ENCODE data around the gene TMEM82. TPM values are rescaled to one million over a fixed set of nuclear protein-coding genes. Genes with fewer than 3 reads are reported as not detected.
A peak's percentile ranks its signal among the peaks of the same experiment; 100 is the strongest.
"Not testable (repeated sequence)": the region's sequence is repeated elsewhere in the genome, so short reads cannot be mapped to it uniquely, and the experiment has no call there.

The TMEM82 gene
- total RNA-seq, result not detected

DNA sequence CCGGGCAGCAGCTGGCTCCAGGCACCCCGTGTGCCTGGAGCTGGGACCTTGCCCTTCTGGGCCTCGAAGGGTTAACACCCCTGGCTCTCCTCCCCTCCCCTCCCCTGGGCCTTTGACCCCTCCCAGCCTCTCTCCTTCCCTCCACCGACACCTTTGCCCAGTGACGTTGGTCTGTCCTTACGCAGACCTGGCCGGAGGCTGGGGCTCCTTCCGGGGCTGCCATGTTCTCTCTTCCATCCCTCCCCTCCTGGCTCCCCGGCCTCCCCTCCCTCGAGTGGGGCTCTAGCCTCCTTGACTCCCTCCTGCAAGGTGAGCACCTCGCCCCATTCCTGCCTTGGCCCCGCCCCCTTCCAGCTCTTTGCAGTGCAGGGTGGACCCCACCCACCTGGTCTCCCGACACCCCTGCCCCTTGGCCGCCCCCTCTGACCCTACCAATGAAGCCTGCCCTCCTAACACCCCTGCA, at the start of gene TMEM82:
Gene TMEM82, plus strand, starts transcription at position 161 of the 463 bp plus-strand sequence. Its CDS starts 61 bp downstream, at position 222.
- WGBS, 2 donors, result 37 to 50% methylated on average over 11 to 12 of the region's 14 CpGs
- H3K27me3 ChIP-seq, result no peaks in the 10 kb centered on the region
- peaks cover 2 to 13% (median 7%) of the 10 kb centered on the region in 4 donors for H3K4me1 ChIP-seq
- no peak within 1 kb of the TSS for H3K27ac ChIP-seq
- TF ChIP-seq POLR2A (IDR thresholded peaks at IDR 0.05) (no peak), EP300 (IDR thresholded peaks at IDR 0.05) (no peak), POLR2AphosphoS5 (IDR thresholded peaks at IDR 0.05) (no peak)
- TF ChIP-seq, protein P1, sequence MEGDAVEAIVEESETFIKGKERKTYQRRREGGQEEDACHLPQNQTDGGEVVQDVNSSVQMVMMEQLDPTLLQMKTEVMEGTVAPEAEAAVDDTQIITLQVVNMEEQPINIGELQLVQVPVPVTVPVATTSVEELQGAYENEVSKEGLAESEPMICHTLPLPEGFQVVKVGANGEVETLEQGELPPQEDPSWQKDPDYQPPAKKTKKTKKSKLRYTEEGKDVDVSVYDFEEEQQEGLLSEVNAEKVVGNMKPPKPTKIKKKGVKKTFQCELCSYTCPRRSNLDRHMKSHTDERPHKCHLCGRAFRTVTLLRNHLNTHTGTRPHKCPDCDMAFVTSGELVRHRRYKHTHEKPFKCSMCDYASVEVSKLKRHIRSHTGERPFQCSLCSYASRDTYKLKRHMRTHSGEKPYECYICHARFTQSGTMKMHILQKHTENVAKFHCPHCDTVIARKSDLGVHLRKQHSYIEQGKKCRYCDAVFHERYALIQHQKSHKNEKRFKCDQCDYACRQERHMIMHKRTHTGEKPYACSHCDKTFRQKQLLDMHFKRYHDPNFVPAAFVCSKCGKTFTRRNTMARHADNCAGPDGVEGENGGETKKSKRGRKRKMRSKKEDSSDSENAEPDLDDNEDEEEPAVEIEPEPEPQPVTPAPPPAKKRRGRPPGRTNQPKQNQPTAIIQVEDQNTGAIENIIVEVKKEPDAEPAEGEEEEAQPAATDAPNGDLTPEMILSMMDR (IDR thresholded peaks at IDR 0.05), result no peak
- ATAC-seq (ENCODE audit: low FRiP score in 2 of 2) (no peak), DNase-seq (no peak)
- H3K36me3 ChIP-seq, result peaks cover 0 to 3% (median 0%) of the 10 kb centered on the region in 4 donors
- no peak within 1 kb of the TSS for H3K4me3 ChIP-seq
- no peaks in the 10 kb centered on the region for H3K9me3 ChIP-seq

DNA sequence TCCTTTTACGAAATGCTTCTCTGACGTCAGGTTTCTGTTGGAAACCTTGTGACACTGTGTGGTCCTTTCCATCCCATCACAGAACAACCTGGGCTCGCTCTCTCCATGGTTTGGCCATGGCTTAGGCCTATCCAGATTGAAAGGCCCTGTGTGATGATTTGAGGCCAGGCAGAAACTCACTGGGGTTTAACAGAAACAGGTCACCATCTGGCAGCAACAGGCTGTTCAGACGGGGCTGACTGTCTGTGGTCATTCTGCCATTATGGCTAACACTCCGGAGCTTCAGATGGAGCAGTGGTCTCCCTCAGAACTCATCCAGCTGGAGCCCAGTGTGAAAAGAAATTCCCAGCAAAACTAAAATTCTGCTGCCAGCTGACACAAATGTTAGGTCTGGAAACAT, 48.9 kb upstream of the TMEM82 start:
- Histone ChIP-seq H3K9me3 (no peaks in the 10 kb centered on the region), H3K4me1 (peaks cover 30 to 41% (median 32%) of the 10 kb centered on the region in 4 donors), H3K4me3 (no peak overlapping the region), H3K27me3 (no peaks in the 10 kb centered on the region), H3K36me3 (peaks cover 0 to 6% (median 0%) of the 10 kb centered on the region in 4 donors), H3K27ac (peak overlapping the region in 3 of 4 donors; percentile 8 to 39 (median 30))
- WGBS, 2 donors, result 83 to 87% methylated on average over 5 of the region's 5 CpGs
- ATAC-seq (ENCODE audit: low FRiP score in 2 of 2), result no peak
- DNase-seq, result no peak
- TF ChIP-seq EP300 (IDR thresholded peaks at IDR 0.05) (no peak), POLR2AphosphoS5 (IDR thresholded peaks at IDR 0.05) (no peak), POLR2A (IDR thresholded peaks at IDR 0.05) (no peak)
- TF ChIP-seq, protein P1 (IDR thresholded peaks at IDR 0.05), result no peak

DNA sequence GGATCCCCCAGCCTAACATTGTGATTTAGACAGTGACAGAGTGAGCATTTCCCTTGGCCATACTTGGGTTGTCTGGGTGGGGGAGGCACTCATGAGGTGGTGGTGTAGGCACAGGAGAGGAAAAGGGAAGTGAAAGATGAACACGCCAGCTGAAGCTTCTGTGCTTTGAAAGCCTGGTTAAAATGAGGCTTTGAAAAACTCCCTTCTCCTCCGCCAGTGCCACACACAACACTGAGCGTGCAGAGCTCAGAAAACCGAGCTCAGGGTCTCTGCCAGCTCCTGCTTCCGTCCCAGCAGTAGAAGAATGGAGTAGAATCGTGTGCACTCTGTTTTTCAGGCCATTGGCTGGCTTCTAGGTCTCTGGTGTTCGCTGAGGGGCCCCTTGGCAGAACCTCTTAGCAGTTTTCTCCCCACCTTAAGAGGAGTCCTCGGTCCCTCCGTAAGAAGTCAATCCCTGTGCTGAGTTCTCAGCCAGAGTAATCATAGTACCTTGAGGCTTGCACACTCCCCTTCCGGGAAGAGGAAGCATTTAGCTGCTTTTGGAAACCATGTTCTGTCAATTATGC, 45.3 kb upstream of the TMEM82 start:
- Histone ChIP-seq H3K4me3 (peak overlapping the region in 1 of 4 donors; percentile 9), H3K4me1 (peaks cover 31 to 50% (median 38%) of the 10 kb centered on the region in 4 donors), H3K27me3 (no peaks in the 10 kb centered on the region), H3K9me3 (no peaks in the 10 kb centered on the region), H3K36me3 (peaks cover 0 to 6% (median 0%) of the 10 kb centered on the region in 4 donors), H3K27ac (peak overlapping the region; percentile 18 to 65 (median 60))
- DNase-seq (no peak), ATAC-seq (ENCODE audit: low FRiP score in 2 of 2) (peak; percentile 56 to 72)
- no peak for TF ChIP-seq POLR2AphosphoS5 (IDR thresholded peaks at IDR 0.05)
- TF ChIP-seq, protein P1 (IDR thresholded peaks at IDR 0.05), result no peak
- TF ChIP-seq EP300 (IDR thresholded peaks at IDR 0.05), result no peak
- no peak for TF ChIP-seq POLR2A (IDR thresholded peaks at IDR 0.05)
- 18 to 26% methylated on average over 10 of the region's 10 CpGs for WGBS, 2 donors

DNA sequence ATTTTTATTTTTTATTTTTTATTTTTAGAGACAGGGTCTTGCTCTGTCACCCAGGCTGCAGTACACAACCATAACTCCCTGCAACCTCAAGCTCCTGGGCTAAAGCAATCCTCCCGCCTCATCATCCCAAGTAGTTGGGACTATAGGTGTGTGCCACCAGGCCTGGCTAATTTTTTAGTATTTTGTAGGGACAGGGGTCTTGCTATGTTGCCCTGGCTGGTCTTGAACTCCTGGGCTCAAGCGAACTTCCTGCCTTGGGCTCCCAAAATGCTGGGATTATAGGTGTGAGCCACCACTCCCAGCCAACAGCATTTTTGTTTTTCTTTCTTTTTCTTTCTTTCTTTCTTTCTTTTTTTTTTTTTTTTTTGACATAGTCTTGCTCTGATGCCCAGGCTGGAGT, 44.1 kb upstream of the TMEM82 start:
- Histone ChIP-seq H3K27me3 (no peaks in the 10 kb centered on the region), H3K27ac (no peak overlapping the region), H3K9me3 (no peaks in the 10 kb centered on the region), H3K36me3 (peaks cover 0 to 6% (median 0%) of the 10 kb centered on the region in 4 donors), H3K4me1 (peaks cover 33 to 55% (median 42%) of the 10 kb centered on the region in 4 donors), H3K4me3 (no peak overlapping the region)
- DNase-seq (no peak), ATAC-seq (ENCODE audit: low FRiP score in 2 of 2) (no peak)
- 93 to 100% methylated on average over 2 of the region's 2 CpGs for WGBS, 2 donors
- no peak for TF ChIP-seq EP300 (IDR thresholded peaks at IDR 0.05)
- TF ChIP-seq POLR2A (IDR thresholded peaks at IDR 0.05), result no peak
- TF ChIP-seq, protein P1 (IDR thresholded peaks at IDR 0.05), result no peak
- no peak for TF ChIP-seq POLR2AphosphoS5 (IDR thresholded peaks at IDR 0.05)

DNA sequence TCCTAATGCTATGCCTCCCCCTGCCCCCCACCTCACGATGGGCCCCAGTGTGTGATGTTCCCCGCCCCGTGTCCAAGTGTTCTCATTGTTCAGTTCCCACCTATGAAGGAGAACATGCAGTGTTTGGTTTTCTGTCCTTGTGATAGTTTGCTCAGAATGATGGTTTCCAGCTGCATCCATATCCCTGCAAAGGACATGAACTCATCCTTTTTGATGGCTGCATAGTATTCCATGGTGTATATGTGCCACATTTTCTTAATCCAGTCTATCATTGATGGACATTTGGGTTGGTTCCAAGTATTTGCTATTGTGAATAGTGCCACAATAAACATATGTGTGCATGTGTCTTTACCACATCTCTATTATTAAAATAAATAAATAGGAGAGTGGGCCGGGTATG, 43.0 kb upstream of the TMEM82 start:
- 88 to 89% methylated on average over 4 of the region's 4 CpGs for WGBS, 2 donors
- H3K36me3 ChIP-seq; H3K27ac ChIP-seq; H3K4me3 ChIP-seq; H3K27me3 ChIP-seq; ATAC-seq (ENCODE audit: low FRiP score in 2 of 2); DNase-seq; H3K9me3 ChIP-seq: not testable (repeated sequence)
- peaks cover 44 to 66% (median 52%) of the 10 kb centered on the region in 4 donors for H3K4me1 ChIP-seq
